Stimulated activated CD4-positive, alpha-beta T cell treated with anti-CD3 and anti-CD28 coated beads, Interleukin-1b, Interleukin-23, amount 100 ng/mL, for 1 hour (primary cell): ENCODE measurements around the gene JOSD2.
A peak's percentile ranks its signal among the peaks of the same experiment; 100 is the strongest.

Source experiments
- DNase-seq, 2 donors: peaks; one replicate each; pipeline ENCODE4 v3.0.0-alpha.2; 2020; ENCODE audit warnings: low read depth in 2 of 2

Gene JOSD2, protein sequence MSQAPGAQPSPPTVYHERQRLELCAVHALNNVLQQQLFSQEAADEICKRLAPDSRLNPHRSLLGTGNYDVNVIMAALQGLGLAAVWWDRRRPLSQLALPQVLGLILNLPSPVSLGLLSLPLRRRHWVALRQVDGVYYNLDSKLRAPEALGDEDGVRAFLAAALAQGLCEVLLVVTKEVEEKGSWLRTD

GRCh38 chr19:50511069-50511822 is at the start of gene JOSD2:
TSS of gene JOSD2 (minus strand) at chr19:50511191. CDS start at chr19:50510431, 760 bp downstream.
- DNase-seq = peak; percentile 83 to 92

GRCh38 chr19:50559636-50560035 is 48.6 kb upstream of the JOSD2 start:
- no peak for DNase-seq

GRCh38 chr19:50558449-50558848 is 47.5 kb upstream of the JOSD2 start:
- DNase-seq = no peak

DNA sequence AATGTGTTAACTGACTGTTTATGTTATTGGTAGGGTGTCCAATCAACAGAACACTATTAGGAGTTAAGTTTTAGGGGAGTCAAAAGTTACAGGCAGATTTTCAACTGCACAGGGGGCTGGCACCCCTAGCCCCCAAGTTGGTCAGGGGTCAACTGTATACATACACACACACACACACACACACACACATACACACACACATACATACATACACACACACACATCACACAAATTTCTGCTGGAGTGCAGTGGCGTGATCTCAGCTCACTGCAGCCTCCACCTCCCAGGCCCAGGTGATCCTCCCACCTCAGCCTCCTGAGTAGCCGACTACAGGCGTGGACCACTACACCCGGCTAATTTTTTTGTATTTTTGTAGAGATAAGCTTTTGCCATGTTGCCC is 47.0 kb upstream of the JOSD2 start:
- no peak for DNase-seq

DNA sequence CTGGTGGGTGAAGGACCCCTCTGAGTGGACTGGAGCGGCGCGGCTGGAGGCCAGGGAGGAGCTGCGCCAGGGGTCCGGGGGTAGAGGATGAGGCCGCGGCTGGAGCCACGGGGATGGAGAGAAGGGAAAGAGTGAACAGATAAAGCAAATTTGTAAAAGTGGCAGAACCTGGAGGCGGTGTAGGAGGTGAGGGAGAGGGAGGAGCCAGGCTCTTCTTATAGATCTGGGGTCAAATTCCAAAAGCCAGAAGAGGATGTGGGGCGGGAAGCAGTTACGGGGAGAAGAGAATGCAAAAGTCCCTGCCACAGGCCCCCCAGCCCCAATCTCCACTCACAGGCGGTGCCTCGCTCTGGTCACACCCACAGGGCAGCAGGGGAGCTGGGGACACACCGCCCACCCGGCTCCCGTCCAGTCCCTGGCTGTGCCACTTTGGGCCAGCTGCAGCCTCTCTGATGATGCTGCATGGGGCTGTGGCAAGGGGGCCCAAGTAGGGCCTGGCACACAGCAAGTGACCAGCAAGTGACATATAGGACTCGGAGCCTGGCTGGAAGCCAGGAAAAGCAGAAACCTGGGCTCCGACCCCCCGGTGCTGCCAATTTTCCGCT is 46.1 kb upstream of the JOSD2 start:
- no peak for DNase-seq

DNA sequence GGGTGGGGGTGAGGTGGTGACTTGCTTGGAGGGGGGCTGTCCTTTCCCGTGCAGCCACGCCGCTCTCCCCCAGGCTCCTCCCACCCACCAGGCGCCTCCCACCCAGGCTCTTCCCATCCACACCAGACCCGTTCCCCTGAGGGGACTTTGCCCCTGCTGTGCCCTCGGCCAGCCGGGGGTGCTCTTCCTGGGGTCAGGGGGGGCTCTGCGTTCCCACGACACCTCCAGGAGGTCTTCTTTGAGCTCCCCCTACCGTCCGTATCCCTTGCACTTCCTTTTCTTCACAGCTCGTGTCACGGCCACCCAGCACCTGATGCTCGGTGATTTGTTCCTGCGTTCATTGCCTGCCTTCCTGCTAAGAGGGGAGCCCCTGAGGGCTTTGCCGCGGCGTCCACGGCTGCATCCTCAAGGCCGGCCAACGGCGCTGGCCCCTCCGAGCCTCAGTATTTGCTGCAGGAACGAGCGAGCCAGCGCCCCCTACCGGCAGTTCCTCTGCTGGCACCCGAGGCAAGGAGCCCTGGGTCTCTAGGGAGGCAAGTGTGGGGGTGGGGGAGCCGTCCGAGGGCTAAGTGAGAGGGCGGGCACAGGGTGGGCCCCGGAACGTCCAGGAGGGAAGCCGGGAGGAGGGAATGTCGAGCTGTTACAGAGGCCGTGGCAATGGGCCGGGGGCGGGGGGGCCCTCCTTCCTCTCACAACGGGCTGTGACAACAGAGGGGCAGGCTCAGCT is 45.5 kb upstream of the JOSD2 start:
- peak; percentile 24 to 74 for DNase-seq

- no peak for DNase-seq
Observed at GRCh38 chr19:50555450-50556281, 44.7 kb upstream of the JOSD2 start.

DNA sequence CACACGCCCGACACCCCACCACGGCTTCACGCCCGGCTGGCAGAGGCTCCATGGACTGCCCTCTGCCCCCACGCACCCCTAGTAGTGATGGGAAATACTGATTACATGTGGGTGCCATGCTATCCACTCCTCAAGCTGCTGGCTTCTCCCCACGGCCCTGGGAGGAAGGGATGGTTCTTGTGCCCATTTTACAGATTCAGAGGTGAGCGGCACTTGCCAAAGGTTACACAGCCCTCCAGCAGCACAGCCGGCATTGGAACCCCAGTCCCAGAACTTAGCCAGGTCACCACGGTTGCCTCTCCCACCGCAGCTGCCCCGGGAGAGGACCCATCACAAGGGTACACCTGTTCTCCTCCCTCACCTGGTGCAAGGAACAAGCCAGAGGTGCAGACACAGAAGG is 44.0 kb upstream of the JOSD2 start:
- no peak for DNase-seq

DNA sequence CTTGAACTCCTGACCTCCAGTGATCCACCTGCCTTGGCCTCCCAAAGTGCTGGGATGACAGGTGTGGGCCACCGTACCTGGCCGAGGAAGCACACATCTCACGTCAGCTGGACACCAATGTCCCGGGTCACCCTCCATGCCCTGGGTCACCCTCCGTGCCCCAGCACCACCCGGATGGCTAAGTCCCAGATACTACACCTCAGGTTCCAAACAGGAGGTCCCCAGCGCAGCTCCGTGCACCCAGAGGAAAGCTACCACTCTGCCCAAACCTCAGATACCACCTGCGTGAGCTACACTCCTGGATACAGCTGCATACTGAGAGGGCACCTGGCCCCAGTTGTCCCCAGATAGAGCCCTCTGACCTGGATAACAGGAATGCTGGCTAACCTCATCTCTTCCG is 43.2 kb upstream of the JOSD2 start:
- no peak for DNase-seq

GRCh38 chr19:50553134-50553703 is 42.2 kb upstream of the JOSD2 start:
- no peak for DNase-seq

DNA sequence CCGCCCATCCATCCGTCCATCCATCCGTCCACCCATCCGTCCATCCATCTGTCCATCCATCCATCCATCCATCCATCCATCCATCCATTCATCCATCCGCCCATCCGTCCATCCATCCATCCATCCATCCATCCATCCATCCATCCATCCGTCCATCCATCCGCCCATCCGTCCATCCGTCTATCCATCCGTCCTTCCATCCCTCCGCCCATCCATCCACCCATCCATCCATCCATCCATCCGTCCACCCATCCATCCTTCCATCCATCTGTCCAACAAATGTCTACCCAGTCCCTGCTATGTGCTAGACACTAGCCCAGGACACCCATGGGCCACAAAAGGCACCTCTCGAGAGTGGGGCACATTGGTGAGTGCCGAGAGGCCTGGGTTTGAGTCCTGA is 41.5 kb upstream of the JOSD2 start:
- no peak for DNase-seq

- no peak for DNase-seq
Observed at GRCh38 chr19:50551715-50552187, 40.8 kb upstream of the JOSD2 start.

GRCh38 chr19:50551034-50551714 is 40.2 kb upstream of the JOSD2 start:
- DNase-seq = no peak

- no peak for DNase-seq
Observed at GRCh38 chr19:50550594-50550966, 39.6 kb upstream of the JOSD2 start.

DNA sequence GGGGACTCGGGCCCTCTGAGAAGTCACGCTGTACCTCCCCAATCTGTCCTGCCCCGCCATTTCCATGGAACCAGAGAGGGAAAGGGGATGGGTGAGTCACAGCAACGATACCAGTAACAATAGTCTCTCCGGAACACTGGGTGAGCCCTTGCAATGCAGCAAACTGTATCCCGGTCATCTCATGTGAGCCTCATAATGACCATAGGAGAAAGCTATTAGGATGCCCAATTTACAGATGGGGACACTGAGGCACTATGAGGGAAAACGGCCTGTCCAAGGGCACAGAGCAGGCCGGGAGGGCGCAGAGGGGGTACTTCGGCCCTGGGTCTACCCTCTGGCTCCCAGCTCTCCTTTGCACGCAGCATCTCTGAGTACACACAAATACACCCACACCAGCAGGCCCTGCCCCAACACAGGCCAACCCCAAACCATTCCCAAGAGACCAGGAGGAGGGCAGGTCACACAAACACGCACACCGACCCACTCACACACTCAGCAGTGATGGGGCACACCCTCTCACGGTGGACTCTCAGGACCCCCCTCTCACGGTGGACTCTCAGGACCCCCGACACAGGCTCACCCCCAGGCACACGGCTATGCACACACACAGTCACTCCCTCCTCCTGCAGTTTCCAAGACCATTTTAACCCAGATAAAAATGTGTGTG is 39.1 kb upstream of the JOSD2 start:
- DNase-seq = no peak

GRCh38 chr19:50549059-50549926 is 38.3 kb upstream of the JOSD2 start:
- DNase-seq = no peak

DNA sequence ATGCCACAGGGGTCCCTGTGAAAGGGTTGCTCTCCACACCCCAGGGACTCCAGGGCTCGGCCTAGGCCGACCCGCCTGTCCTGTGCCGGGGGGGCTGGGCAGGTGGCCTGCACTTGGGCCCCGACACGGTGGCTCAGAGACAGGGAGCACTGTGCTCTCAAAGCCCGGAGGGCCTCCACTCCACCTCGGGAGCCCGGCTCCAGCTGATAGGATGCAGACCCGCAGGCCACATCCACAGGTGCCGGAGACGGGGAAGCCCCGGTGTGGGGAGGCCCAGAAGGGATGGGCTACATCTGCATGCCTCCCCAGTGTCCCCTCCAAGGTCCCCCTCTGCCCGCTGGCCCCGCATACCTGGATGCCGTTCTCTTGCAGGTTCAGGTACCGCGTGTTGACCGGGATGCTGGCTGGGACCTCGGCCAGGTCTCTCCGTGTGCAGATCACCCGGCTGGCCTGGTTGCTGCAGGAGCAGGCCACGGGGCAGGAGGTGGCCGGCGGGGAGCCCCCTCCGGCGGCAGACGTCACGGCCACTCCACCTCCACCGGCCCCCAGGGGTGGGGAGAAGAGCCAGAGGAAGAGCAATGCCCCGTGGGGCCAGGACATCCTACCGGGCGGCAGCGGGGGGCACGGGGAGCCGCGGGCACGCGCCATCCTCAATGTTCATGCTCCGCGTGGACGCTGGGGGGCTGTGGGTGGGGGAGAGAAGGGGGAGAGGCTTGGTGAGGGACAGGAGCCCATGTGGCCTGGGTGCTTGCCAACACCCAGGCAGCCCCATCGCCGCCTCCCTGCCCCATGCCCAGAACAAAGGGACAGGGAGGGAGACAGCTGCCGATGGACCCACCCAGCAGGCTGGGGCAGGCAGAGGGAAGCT is 37.4 kb upstream of the JOSD2 start:
- no peak for DNase-seq
